OCI-LY3 (cell line): ENCODE results near the gene L2HGDH.

Experiments
- H2AFZ ChIP-seq: fragments of 200-600, 300-600 bp; shearing (Covaris generic); 2 replicates; pipeline ENCODE4 v1.6.0; 2014; ENCODE audit warnings: antibody characterized with exemption, low read depth, low read length
- H3K27ac ChIP-seq: fragments of 200-600, 300-600 bp; sonication (generic); 2 replicates; pipeline ENCODE4 v1.5.1; 2014; ENCODE audit warnings: mild to moderate bottlenecking, low read length, moderate library complexity, mixed read lengths
- H3K27me3 ChIP-seq: fragments of 200-600, 300-600 bp; sonication (generic); 2 replicates; pipeline ENCODE4 v1.6.1; 2014; ENCODE audit warnings: low read depth, low read length, mixed read lengths
- H3K36me3 ChIP-seq: fragments of 200-600, 300-600 bp; sonication (generic); replicated peaks from 2 replicates; pipeline ENCODE3; 2014; ENCODE audit warnings: low read depth, low read length, mixed read lengths
- H3K4me1 ChIP-seq: fragments of 300-600, 200-600 bp; sonication (generic); 2 replicates; pipeline ENCODE4 v1.6.1; 2014; ENCODE audit warnings: low read length, mixed read lengths
- H3K4me2 ChIP-seq: fragments of 200-600, 300-600 bp; sonication (generic); 2 replicates; pipeline ENCODE4 v1.6.1; 2014; ENCODE audit warnings: low read length, mixed read lengths
- H3K4me3 ChIP-seq: fragments of 300-600, 200-600 bp; sonication (generic); 2 replicates; pipeline ENCODE4 v1.5.1; 2014; ENCODE audit warnings: antibody characterized with exemption, mild to moderate bottlenecking, low read length, moderate library complexity
- H3K79me2 ChIP-seq: fragments of 300-600, 200-600 bp; shearing (Covaris generic); 2 replicates; pipeline ENCODE4 v1.6.1; 2014; ENCODE audit warnings: mild to moderate bottlenecking, low read length, mixed read lengths
- H3K9ac ChIP-seq: fragments of 300-600, 200-600 bp; shearing (Covaris generic); 2 replicates; pipeline ENCODE4 v1.6.0; 2014; ENCODE audit warnings: mild to moderate bottlenecking, low read length, moderate library complexity
- H3K9me3 ChIP-seq: fragments of 200-600, 300-600 bp; shearing (Covaris generic); 2 replicates; pipeline ENCODE4 v1.6.1; 2014; ENCODE audit warnings: low read length, mixed read lengths; ENCODE audit not compliant: insufficient read depth
- H4K20me1 ChIP-seq: fragments of 200-600, 300-600 bp; sonication (generic); 2 replicates; pipeline ENCODE4 v1.6.1; 2016; ENCODE audit warnings: low read length, mixed read lengths; ENCODE audit not compliant: insufficient read depth
- EZH2phosphoT487 ChIP-seq: fragments of 200-600 bp; shearing (Covaris generic); IDR thresholded peaks from 2 replicates; pipeline ENCODE4 v1.6.1; 2018; ENCODE audit warnings: antibody characterized with exemption, mixed run types, low read depth
- TF ChIP-seq, protein P1 (sequence below): fragments of 200-600, 300-600 bp; sonication (generic); IDR thresholded peaks from 2 replicates; pipeline ENCODE4 v1.5.1; 2014; ENCODE audit warnings: antibody characterized with exemption, low read length, low read depth

Gene L2HGDH

GRCh38 chr14:50339178-50339804, 27.3 kb upstream of the L2HGDH start:
- H4K20me1 ChIP-seq = no peaks in the 10 kb centered on the region
- no peaks in the 10 kb centered on the region for H3K36me3 ChIP-seq
- H3K4me2 ChIP-seq = no peak overlapping the region
- H3K79me2 ChIP-seq = no peaks in the 10 kb centered on the region
- no peak overlapping the region for H3K4me3 ChIP-seq
- H2AFZ ChIP-seq = no peak overlapping the region
- TF ChIP-seq EZH2phosphoT487 = no peak
- TF ChIP-seq, protein P1, sequence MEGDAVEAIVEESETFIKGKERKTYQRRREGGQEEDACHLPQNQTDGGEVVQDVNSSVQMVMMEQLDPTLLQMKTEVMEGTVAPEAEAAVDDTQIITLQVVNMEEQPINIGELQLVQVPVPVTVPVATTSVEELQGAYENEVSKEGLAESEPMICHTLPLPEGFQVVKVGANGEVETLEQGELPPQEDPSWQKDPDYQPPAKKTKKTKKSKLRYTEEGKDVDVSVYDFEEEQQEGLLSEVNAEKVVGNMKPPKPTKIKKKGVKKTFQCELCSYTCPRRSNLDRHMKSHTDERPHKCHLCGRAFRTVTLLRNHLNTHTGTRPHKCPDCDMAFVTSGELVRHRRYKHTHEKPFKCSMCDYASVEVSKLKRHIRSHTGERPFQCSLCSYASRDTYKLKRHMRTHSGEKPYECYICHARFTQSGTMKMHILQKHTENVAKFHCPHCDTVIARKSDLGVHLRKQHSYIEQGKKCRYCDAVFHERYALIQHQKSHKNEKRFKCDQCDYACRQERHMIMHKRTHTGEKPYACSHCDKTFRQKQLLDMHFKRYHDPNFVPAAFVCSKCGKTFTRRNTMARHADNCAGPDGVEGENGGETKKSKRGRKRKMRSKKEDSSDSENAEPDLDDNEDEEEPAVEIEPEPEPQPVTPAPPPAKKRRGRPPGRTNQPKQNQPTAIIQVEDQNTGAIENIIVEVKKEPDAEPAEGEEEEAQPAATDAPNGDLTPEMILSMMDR = no peak
- H3K27ac ChIP-seq = no peak overlapping the region
- H3K4me1 ChIP-seq = peaks cover 22% of the 10 kb centered on the region
- no peak overlapping the region for H3K9ac ChIP-seq
- no peaks in the 10 kb centered on the region for H3K9me3 ChIP-seq
- no peaks in the 10 kb centered on the region for H3K27me3 ChIP-seq

- no peaks in the 10 kb centered on the region for H4K20me1 ChIP-seq
- H3K36me3 ChIP-seq = no peaks in the 10 kb centered on the region
- no peak overlapping the region for H3K4me3 ChIP-seq
- no peak overlapping the region for H3K9ac ChIP-seq
- H3K4me2 ChIP-seq = no peak overlapping the region
- peaks cover 15% of the 10 kb centered on the region for H3K4me1 ChIP-seq
- no peaks in the 10 kb centered on the region for H3K79me2 ChIP-seq
- no peaks in the 10 kb centered on the region for H3K9me3 ChIP-seq
- H2AFZ ChIP-seq = no peak overlapping the region
- H3K27ac ChIP-seq = no peak overlapping the region
- no peak for TF ChIP-seq EZH2phosphoT487
- TF ChIP-seq, protein P1 = no peak
- no peaks in the 10 kb centered on the region for H3K27me3 ChIP-seq
These were observed 26.6 kb upstream of the L2HGDH start for GRCh38 chr14:50338587-50338986.

DNA sequence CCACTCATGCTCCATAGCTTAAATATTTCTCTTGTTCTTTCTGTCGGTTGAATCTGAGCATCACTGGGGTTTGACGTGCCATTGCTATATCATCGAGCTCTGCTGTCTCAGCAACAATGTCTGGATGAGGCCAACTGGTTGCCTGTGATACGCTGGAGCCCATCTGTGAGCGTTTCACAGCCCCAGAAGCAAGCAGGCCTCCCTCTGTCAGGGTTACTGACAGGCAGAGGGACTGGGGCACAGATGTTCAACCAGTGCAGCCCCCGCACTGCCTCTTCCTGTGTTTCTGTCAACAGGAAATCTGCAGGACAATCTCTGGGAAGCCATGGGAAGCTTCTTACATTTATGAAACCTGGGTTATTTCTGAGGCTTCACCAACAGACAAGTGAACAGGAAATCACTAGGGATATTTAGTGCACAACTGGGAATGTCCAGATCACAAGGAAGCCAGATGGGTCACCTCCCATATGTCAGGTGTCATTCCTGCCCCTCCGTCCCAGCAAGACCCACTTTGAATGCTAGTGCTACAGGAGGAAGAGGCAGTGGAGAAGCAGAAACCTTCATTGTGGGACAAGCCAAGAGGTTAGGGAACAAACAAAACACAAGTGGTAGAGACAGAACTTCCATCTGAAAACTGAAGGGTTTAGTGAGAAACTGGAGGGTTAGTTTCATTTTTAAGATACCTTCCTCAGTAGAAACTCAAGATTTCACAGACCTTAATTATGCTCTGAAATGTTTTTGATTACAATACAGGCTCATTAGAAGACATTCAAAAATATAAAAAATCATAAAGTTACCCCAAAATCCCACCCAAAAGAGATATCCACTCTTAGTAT, 24.2 kb upstream of the L2HGDH start:
- Histone ChIP-seq H3K9me3 (no peaks in the 10 kb centered on the region), H3K4me3 (no peak overlapping the region), H3K36me3 (no peaks in the 10 kb centered on the region), H3K79me2 (no peaks in the 10 kb centered on the region), H3K4me1 (no peaks in the 10 kb centered on the region), H3K9ac (no peak overlapping the region), H4K20me1 (0 out of 2 replicates have a peak, but pooled peaks cover 3% of the 10 kb centered on the region), H3K27me3 (no peaks in the 10 kb centered on the region), H3K27ac (no peak overlapping the region), H3K4me2 (no peak overlapping the region), H2AFZ (no peak overlapping the region)
- TF ChIP-seq, protein P1 = no peak
- TF ChIP-seq EZH2phosphoT487 = no peak

GRCh38 chr14:50335389-50335788, 23.4 kb upstream of the L2HGDH start:
- no peak overlapping the region for H2AFZ ChIP-seq
- H3K4me1 ChIP-seq = no peaks in the 10 kb centered on the region
- no peaks in the 10 kb centered on the region for H3K9me3 ChIP-seq
- no peak overlapping the region for H3K27ac ChIP-seq
- no peaks in the 10 kb centered on the region for H3K27me3 ChIP-seq
- H4K20me1 ChIP-seq = 0 out of 2 replicates have a peak, but pooled peaks cover 3% of the 10 kb centered on the region
- H3K4me2 ChIP-seq = no peak overlapping the region
- no peaks in the 10 kb centered on the region for H3K36me3 ChIP-seq
- no peak for TF ChIP-seq EZH2phosphoT487
- TF ChIP-seq, protein P1 = no peak
- no peaks in the 10 kb centered on the region for H3K79me2 ChIP-seq
- H3K4me3 ChIP-seq = no peak overlapping the region
- H3K9ac ChIP-seq = no peak overlapping the region
